Large intestine (tissue), 3 donors: ENCODE results near the gene RCAN3. TPM values are rescaled to one million over a fixed set of nuclear protein-coding genes. Genes with fewer than 3 reads are reported as not detected.

Experiments
- DNase-seq, 2 donors: peaks; one replicate each; pipeline versions ENCODE4 v3.0.0 to v3.0.0-alpha.2; 2013
- H3K27ac ChIP-seq: one replicate; pipeline ENCODE4 v1.5.1; 2013; ENCODE audit warnings: low read length
- H3K27me3 ChIP-seq: 2 replicates; pipeline ENCODE4 v1.6.1; 2013; ENCODE audit warnings: low read length; ENCODE audit not compliant: control insufficient read depth, insufficient read depth
- H3K36me3 ChIP-seq: 2 replicates; pipeline ENCODE4 v1.6.1; 2013; ENCODE audit warnings: low read length; ENCODE audit not compliant: control insufficient read depth, insufficient read depth
- H3K4me1 ChIP-seq: one replicate; pipeline ENCODE4 v1.6.1; 2013; ENCODE audit warnings: low read length; ENCODE audit not compliant: control insufficient read depth, insufficient read depth
- H3K4me3 ChIP-seq: one replicate; pipeline ENCODE4 v1.5.1; 2013; ENCODE audit warnings: low read length
- H3K9me3 ChIP-seq: one replicate; pipeline ENCODE4 v1.6.1; 2013; ENCODE audit warnings: mild to moderate bottlenecking, low read depth, low read length, moderate library complexity; ENCODE audit not compliant: control insufficient read depth
- WGBS: methylation state at CpG from one replicate; pipeline ENCODE4 v1.1.5; 2013; ENCODE audit warnings: low lambda C conversion rate; ENCODE audit not compliant: insufficient coverage; 5-methylcytosine and 5-hydroxymethylcytosine counted together
- polyA plus RNA-seq: library from polyadenylated mRNA; unstranded; fragments of 120-200 nt; gene quantifications from one replicate; pipeline ENCODE4 v1.2.1, GENCODE V29; 2013

The RCAN3 gene
- polyA plus RNA-seq, 1 donor: 10.1 TPM

- DNase-seq: peak in 1 of 2 donors; percentile 82
- Histone ChIP-seq H3K27me3 (peaks cover 11% of the 10 kb centered on the region), H3K4me3 (no peak overlapping the region), H3K36me3 (no peaks in the 10 kb centered on the region), H3K4me1 (peaks cover 41% of the 10 kb centered on the region), H3K9me3 (no peaks in the 10 kb centered on the region), H3K27ac (peak overlapping the region; percentile 79)
- no CpG with 5 or more reads among the region's 9 CpGs for WGBS
Observed at GRCh38 chr1:24557711-24558131, 55.1 kb downstream of the RCAN3 start.

DNA sequence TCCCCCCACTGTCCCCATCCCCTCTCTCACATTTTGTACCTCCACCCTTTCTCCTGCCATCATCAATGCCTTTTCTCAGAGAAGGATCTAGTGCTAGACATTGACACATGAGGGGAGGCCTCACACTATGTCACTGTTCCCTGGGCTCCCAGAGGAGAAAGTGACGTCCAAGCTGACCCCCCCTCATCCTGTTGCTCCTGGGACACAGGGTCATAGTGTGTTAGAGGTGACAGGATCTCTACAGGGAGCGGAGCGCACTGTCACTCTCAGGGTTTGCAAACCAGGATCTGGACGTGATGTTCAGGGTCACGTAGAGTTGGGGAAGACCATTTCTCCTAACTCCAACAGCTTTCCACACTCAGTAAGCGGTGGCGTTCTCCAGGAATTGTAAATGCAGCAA is 55.8 kb downstream of the RCAN3 start:
- H3K27me3 ChIP-seq: peaks cover 11% of the 10 kb centered on the region

DNA sequence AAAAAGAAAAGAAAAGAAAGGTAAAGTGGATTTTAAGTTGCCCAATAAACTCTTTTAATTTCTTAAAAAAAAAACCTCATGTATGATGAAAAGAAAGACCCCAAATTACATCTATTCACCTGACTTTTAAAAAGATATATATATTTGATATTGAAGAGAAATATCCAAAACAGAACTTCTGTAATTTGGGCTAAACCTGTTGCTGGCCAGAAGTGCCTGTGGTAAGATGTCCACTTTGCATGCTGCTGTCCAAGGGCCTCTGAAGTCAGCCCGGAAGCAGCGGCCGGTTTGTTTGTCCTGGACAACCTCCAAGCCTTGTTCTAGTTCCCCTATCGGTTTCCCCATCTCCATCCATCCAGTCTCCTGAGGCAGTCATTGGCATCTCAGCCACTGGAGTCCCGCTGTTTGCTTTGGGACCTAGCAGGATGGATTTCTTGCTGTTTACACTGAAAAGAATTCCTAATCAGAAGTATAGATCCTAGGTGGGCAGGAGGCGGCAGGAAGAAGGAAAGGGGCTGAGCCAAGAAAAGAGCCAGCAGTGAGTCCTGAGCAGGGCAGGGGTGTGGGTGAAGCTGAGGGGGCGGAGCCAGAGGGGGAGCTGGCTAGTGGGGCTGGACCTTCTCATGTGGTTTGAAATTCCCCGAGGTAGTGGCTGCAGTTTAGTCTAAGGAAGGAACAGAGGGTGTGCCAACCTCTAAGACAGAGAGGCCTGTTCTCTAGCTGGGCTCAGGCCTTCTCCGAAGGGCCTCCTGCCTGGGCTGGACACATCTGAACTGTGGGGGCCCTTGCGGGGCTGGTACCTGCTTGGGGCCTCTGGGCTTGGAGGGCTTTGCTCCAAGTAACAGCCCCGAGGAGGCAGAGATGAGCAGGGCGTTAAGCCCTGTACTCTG is 56.5 kb downstream of the RCAN3 start:
- H3K9me3 ChIP-seq: no peaks in the 10 kb centered on the region
- H3K36me3 ChIP-seq: no peaks in the 10 kb centered on the region
- H3K4me3 ChIP-seq: no peak overlapping the region
- DNase-seq: no peak
- no peak overlapping the region for H3K27ac ChIP-seq
- H3K27me3 ChIP-seq: peaks cover 11% of the 10 kb centered on the region
- WGBS: no CpG with 5 or more reads among the region's 12 CpGs
- H3K4me1 ChIP-seq: peaks cover 45% of the 10 kb centered on the region

More for the DNA sequence above, 55.8 kb downstream of the RCAN3 start:
- Histone ChIP-seq H3K9me3 (no peaks in the 10 kb centered on the region), H3K36me3 (no peaks in the 10 kb centered on the region), H3K4me3 (no peak overlapping the region), H3K4me1 (peaks cover 45% of the 10 kb centered on the region), H3K27ac (peak overlapping the region; percentile 79)
- no CpG with 5 or more reads among the region's 7 CpGs for WGBS
- DNase-seq: no peak

DNA sequence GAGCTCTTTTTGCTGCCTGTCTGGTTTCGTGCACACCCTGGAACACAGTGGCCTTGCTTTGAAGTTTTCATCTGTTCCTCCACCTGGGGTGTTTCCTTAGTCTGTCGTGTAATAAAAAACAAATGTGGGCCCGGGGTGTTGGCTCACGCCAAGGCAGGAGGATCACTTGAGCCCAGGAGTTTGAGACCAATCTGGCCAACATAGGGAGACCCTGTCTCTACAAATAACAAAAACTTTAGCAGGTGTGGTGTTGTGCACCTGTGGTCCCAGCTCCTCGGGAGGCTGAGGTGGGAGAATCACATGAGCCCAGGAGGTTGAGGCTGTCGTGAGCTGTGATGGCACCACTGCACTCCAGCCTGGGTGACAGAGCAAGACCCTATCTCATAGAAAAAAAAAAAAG is 57.7 kb downstream of the RCAN3 start:
- peaks cover 11% of the 10 kb centered on the region for H3K27me3 ChIP-seq
- WGBS: no CpG with 5 or more reads among the region's 6 CpGs
- H3K36me3 ChIP-seq: no peaks in the 10 kb centered on the region
- no peak overlapping the region for H3K27ac ChIP-seq
- no peak overlapping the region for H3K4me3 ChIP-seq
- no peak for DNase-seq
- H3K9me3 ChIP-seq: no peaks in the 10 kb centered on the region
- H3K4me1 ChIP-seq: peaks cover 45% of the 10 kb centered on the region

DNA sequence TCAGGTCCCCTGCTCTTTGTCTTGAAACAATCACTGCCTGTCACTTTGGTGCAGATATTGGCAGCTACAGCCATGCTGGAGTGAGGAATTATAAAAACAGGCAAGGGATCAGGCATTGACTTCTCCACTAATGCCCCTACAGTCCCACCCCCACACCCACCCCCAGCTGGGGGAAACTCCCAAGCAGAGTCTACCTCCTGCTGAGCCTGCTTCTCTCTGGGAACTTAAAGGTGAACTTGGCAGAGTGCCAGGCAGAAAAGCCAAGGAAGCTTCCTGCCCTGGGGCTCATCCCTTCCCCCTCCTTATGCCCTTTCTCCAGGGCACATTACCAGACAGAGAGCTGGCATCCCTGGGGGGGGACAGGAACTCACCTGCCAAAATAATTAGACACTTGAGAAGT is 60.0 kb downstream of the RCAN3 start:
- Histone ChIP-seq H3K27ac (peak overlapping the region; percentile 44), H3K4me3 (no peak overlapping the region), H3K4me1 (peaks cover 47% of the 10 kb centered on the region), H3K9me3 (no peaks in the 10 kb centered on the region), H3K36me3 (no peaks in the 10 kb centered on the region), H3K27me3 (no peaks in the 10 kb centered on the region)
- DNase-seq: peak; percentile 49 to 76

GRCh38 chr1:24564695-24565094 is 62.1 kb downstream of the RCAN3 start:
- WGBS: 57% methylated on average over 2 of the region's 2 CpGs
- H3K27ac ChIP-seq: no peak overlapping the region
- no peak overlapping the region for H3K4me3 ChIP-seq
- DNase-seq: no peak
- no peaks in the 10 kb centered on the region for H3K27me3 ChIP-seq
- H3K4me1 ChIP-seq: peaks cover 47% of the 10 kb centered on the region
- no peaks in the 10 kb centered on the region for H3K36me3 ChIP-seq
- no peaks in the 10 kb centered on the region for H3K9me3 ChIP-seq

DNA sequence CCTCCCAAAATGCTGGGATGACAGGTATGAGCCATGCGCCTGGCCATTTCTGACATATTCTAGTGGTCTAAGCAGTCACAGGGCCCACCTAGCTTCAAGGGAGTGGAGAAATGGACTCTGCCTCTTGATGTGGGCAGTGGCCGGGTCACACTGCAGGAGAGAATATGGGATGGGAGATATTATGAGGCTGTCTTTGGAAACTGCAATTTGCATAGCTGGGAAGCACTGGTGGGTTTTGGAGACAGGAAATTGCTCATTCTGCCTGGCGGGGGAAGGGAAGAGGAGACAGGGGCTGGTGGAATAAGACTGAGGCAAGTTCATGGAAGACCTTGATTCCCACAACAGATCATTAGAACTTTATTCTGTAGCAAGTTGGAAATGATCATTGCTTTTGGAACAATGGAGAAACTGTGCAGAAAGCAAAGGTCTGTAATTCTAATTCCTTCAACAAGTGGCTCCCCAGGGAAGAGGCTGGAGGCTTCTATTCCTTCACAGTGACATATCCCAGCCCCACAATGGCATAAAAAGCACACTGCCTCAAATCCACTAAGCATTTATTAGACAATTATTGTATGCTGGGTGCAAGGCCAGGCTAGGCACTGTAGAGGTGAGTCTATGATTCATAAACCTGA is 63.7 kb downstream of the RCAN3 start:
- H3K4me3 ChIP-seq: no peak overlapping the region
- H3K36me3 ChIP-seq: no peaks in the 10 kb centered on the region
- no CpG with 5 or more reads among the region's 3 CpGs for WGBS
- peaks cover 44% of the 10 kb centered on the region for H3K4me1 ChIP-seq
- H3K27ac ChIP-seq: peak overlapping the region; percentile 94
- no peaks in the 10 kb centered on the region for H3K9me3 ChIP-seq
- peak in 1 of 2 donors; percentile 60 for DNase-seq
- H3K27me3 ChIP-seq: no peaks in the 10 kb centered on the region

DNA sequence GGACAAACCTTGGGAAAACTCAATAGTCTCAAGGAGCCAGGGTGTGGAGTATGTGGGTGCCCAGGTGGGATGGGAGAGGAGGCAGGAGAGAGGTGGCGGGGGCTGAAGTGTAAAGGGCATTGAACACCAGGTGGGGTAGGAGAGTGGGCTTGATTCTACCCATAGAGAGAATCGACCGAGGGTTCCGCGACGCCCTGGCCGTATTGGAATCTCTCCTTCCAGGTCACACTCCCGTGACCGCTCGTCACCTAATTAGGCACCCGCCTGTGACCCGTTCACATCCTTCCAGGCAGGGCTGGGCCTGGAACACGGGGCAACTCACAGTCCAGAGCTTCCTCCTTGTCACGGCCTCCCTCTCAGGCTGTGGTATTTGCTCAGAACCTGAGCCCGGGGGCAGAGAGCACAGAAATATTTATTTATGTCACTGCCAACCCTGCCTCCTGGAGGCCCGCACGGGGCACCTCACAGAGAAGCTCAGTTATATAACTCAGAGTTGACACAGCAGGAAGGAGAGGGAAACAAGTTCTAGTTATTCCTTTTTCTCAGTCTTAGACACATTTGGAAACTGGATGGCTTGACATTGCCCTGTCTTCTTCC is 65.3 kb downstream of the RCAN3 start:
- peaks cover 34% of the 10 kb centered on the region for H3K4me1 ChIP-seq
- WGBS: no CpG with 5 or more reads among the region's 17 CpGs
- peaks cover 3% of the 10 kb centered on the region for H3K9me3 ChIP-seq
- no peaks in the 10 kb centered on the region for H3K36me3 ChIP-seq
- H3K4me3 ChIP-seq: no peak overlapping the region
- peak overlapping the region; percentile 94 for H3K27ac ChIP-seq
- no peaks in the 10 kb centered on the region for H3K27me3 ChIP-seq
- DNase-seq: peak; percentile 95 to 98

- DNase-seq: no peak
- Histone ChIP-seq H3K4me1 (peaks cover 32% of the 10 kb centered on the region), H3K27me3 (no peaks in the 10 kb centered on the region), H3K4me3 (no peak overlapping the region), H3K27ac (peak overlapping the region; percentile 94), H3K36me3 (no peaks in the 10 kb centered on the region), H3K9me3 (peaks cover 3% of the 10 kb centered on the region)
- no CpG with 5 or more reads among the region's 2 CpGs for WGBS
Observed at GRCh38 chr1:24568475-24568874, 65.8 kb downstream of the RCAN3 start.

DNA sequence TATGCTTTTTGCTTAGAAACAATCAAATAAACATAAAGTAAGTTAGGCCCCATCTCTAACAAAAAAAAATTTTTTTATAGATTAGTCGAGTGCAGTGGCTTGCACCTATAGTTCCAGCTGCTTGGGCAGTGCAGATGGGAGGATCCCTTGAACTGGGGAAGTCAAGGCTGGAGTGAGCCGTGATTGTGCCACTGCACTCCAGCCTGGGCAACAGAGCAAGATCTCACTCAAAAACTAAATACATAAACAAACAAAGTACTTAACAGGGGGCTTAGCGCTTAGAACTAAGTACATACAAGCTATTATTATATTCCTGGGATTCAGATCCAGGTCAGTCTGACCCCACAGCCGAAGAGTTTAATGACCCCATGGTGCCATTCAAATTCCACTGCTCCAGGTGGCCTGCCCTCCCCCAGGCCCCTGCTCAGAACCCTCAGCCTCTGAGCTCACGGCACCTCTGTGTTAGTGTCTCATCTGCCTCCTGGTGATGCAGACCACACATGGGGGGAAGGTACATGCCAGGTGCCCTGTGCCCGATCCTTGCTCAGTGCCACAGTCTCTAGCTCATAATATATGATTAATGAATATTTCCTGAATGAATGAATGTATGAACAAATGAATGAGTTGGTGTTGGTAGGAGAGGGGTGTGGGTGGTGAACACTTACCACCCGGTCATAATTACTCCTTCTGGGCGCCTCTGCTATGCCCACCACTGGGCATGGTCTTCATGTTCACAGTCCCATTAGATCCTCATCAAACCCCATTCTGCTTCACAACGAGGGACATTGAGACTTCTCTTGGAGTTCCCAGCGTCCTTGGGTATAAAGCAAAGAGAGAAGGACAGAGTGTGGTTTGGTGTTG is 67.9 kb downstream of the RCAN3 start:
- DNase-seq: no peak
- H3K27ac ChIP-seq: no peak overlapping the region
- H3K4me3 ChIP-seq: no peak overlapping the region
- H3K9me3 ChIP-seq: peaks cover 3% of the 10 kb centered on the region
- no peaks in the 10 kb centered on the region for H3K36me3 ChIP-seq
- WGBS: no CpG with 5 or more reads among the region's 10 CpGs
- H3K27me3 ChIP-seq: no peaks in the 10 kb centered on the region
- H3K4me1 ChIP-seq: peaks cover 32% of the 10 kb centered on the region
